Mononuclear cell (primary cell): ENCODE results near the gene ATP1A2. TPM values are rescaled to one million over a fixed set of nuclear protein-coding genes. Genes with fewer than 3 reads are reported as not detected.

ENCODE experiments used
- H3K27me3 ChIP-seq: 2 replicates; pipeline ENCODE4 v1.6.0; 2011; ENCODE audit warnings: low read length, control low read depth; ENCODE audit not compliant: insufficient read depth
- H3K4me1 ChIP-seq: 2 replicates; pipeline ENCODE4 v1.5.1; 2011; ENCODE audit warnings: mild to moderate bottlenecking, low read length, control low read depth; ENCODE audit not compliant: insufficient read depth
- H3K4me3 ChIP-seq: 2 replicates; pipeline ENCODE4 v1.5.1; 2011; ENCODE audit warnings: mild to moderate bottlenecking, low read length, moderate library complexity
- H3K9me3 ChIP-seq: 2 replicates; pipeline ENCODE4 v1.5.1; 2011; ENCODE audit warnings: low read depth, mild to moderate bottlenecking, control low read depth, low read length
- total RNA-seq: library from RNA; depleted of rRNA; stranded (reverse); fragments of >200 nt; gene quantifications from one replicate; pipeline ENCODE4 v1.2.3, GENCODE V29; 2012

Gene ATP1A2
- total RNA-seq, 1 donor = 0.10 TPM

DNA sequence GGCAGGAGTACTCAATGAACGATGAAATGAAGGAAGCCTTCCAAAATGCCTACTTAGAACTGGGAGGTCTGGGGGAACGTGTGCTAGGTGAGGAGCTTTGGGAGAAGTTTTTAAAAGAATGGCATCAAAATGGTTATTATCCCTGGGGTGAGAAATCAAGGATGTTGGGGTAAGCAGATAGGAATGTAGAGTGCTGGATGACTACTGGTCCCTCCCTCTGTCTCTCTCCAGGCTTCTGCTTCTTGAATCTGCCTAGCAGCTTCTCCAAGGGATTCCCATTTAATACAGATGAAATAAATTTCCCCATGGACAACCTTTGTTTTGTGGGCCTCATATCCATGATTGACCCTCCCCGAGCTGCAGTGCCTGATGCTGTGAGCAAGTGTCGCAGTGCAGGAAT, 55.8 kb downstream of the ATP1A2 start:
- Histone ChIP-seq H3K27me3 (no peaks in the 10 kb centered on the region), H3K4me3 (no peak overlapping the region), H3K4me1 (peaks cover 35% of the 10 kb centered on the region), H3K9me3 (no peaks in the 10 kb centered on the region)

DNA sequence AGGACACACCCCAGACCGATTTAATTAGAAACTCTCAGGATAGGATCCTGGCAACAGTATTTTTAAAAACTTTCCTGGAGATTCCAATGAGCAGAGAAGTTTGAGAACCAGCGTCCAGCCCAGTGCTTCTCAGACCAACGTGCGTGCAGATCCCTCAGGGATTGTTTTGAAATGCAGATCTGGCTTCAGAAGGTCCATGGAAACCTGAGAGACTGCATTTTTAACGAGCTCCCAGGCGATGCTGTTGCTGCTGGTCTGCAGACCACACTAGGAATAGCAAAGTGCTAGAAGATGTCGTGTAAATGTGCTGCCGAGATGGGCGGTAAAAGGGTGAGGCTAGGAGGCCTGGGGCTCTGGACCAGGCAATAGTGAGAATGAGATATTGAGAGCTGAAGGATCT, 56.4 kb downstream of the ATP1A2 start:
- no peaks in the 10 kb centered on the region for H3K27me3 ChIP-seq
- no peaks in the 10 kb centered on the region for H3K9me3 ChIP-seq
- peaks cover 29% of the 10 kb centered on the region for H3K4me1 ChIP-seq
- no peak overlapping the region for H3K4me3 ChIP-seq

DNA sequence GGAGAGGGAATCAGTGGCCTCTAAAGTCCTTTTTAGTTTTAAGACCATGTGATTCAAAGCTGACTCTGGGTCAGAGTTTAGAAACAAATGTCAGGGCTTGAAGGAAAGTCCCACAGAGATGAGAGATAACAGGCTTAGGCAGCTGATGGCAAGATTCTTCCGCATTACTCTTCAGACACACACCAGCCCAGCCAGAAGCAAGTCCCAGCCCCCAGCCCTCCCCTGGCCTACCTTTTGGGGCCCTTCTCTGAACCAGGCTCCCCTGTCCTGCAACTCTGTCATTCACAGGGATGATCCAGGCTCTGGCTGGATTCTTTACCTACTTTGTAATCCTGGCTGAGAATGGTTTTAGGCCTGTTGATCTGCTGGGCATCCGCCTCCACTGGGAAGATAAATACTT, 61.7 kb downstream of the ATP1A2 start:
- Histone ChIP-seq H3K4me3 (no peak overlapping the region), H3K4me1 (no peaks in the 10 kb centered on the region), H3K27me3 (no peaks in the 10 kb centered on the region), H3K9me3 (no peaks in the 10 kb centered on the region)

DNA sequence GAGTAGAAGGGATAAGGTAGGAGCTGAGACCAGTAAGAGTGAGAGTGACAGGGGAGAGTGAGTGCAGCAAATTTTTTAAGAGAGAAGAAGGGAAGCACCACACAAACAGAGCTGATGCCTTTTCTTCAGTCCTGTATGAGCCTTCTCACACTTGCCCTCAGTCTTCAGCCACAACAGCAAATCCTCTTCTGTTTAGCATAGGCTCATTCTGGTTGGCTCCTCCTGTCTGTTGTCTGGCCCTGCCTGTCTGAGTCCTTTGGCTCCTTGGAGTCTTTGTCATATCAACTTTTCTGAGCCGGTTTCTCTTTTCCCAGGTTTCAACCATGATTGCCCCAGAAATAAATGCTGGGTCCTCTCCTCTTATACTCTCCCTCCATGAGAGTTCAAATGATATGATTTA, 62.1 kb downstream of the ATP1A2 start:
- Histone ChIP-seq H3K27me3 (no peaks in the 10 kb centered on the region), H3K9me3 (no peaks in the 10 kb centered on the region), H3K4me3 (no peak overlapping the region), H3K4me1 (no peaks in the 10 kb centered on the region)

DNA sequence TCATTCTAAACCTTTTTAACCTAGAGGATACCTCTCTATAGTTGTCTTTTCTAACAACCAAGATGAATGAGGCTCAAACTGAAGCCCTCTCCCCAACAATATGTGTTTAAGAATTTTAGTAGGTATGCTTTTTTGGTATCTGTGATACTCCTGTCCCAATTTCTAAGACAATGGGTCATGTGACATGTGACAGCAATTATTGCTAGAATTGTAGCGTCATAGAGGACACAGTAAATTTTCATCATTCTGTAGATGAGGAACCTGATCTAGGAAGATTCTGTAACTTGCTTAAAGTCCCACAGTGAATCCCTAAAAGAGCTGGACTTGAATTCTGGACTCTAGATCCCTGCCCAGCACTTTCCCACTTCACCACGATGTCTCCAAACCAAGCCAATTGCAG, 63.2 kb downstream of the ATP1A2 start:
- H3K27me3 ChIP-seq = no peaks in the 10 kb centered on the region
- H3K9me3 ChIP-seq = no peaks in the 10 kb centered on the region
- no peaks in the 10 kb centered on the region for H3K4me1 ChIP-seq
- H3K4me3 ChIP-seq = no peak overlapping the region

DNA sequence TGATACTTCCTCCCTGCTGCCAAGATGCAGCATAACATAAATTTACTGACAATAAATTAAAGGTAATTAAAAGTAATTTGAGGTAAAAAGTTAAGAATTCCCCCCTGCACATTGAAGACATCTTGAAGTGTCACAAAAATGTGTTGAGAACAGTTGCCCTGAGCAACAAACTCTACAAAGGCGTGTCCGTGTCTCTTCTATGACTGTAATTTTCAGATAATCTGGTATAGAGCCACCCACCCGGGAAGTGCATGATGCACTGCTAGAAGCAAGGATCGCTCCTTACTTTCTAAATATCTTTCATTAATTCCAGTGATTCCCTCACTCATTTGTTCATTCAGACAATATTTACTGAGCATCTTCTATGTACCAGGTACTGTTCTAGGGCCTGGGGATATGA, 63.8 kb downstream of the ATP1A2 start:
- Histone ChIP-seq H3K9me3 (no peaks in the 10 kb centered on the region), H3K4me1 (no peaks in the 10 kb centered on the region), H3K4me3 (no peak overlapping the region), H3K27me3 (no peaks in the 10 kb centered on the region)

DNA sequence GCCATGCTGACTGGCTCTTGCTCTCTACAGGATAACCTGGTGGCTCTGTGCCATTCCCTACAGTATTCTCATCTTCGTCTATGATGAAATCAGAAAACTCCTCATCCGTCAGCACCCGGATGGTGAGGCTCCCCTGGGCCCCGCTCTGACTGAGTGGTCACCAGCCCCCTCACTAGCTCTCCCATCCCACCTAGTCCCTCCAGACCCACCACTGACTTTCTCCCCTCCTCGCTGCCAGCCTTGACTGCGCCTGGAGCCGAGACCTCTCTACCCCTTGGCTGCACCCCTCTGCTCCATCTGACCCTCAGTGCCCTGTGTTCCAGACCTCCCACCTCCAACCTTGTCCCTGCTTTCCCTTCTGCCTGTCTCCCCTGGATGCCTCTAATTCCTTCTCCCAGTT, 70.7 kb downstream of the ATP1A2 start:
- H3K27me3 ChIP-seq = no peaks in the 10 kb centered on the region

DNA sequence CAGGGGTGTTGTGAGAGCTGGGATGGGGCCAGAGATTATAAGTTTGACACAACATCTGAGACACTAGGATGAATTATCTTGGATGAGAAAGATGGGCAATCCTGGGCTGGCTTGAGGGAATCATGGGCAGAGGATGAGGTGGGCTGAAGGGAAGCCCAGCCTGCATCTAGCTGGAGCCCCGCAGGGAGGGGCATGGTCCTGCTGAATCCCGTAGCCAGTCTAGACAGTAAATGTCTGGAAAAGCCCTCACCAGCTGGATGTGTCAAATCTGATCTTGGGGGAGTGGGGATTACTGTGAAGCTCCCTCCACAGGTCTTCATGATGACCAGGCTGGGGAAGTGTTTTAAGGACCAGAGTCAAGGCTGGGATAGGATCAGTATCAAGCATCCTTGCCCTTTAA, 71.2 kb downstream of the ATP1A2 start:
- H3K4me3 ChIP-seq = no peak overlapping the region
- H3K4me1 ChIP-seq = no peaks in the 10 kb centered on the region
- H3K9me3 ChIP-seq = no peaks in the 10 kb centered on the region
- no peaks in the 10 kb centered on the region for H3K27me3 ChIP-seq

More for the DNA sequence above, 70.7 kb downstream of the ATP1A2 start:
- no peaks in the 10 kb centered on the region for H3K4me1 ChIP-seq
- no peaks in the 10 kb centered on the region for H3K9me3 ChIP-seq
- H3K4me3 ChIP-seq = no peak overlapping the region

DNA sequence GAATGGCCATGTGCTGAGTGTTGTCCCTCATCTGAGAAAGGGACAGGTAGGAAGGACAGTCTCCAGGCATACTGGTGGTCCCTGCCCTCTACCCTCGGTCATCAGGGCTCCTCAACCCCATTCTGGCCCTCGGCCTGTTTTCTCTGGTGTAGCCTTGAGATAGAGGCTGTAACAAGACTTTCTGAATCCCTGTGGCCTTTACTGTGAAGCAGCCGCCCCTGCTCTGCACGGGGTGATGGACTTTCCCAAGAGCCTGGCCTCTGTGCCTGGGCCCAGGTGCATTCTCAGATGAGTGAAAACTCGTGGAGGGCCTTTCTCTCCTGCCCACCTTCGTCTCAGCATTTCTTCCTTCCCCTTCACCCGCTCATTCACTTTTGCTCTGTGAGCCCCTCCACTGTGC, 71.8 kb downstream of the ATP1A2 start:
- Histone ChIP-seq H3K4me3 (no peak overlapping the region), H3K27me3 (no peaks in the 10 kb centered on the region), H3K4me1 (no peaks in the 10 kb centered on the region), H3K9me3 (no peaks in the 10 kb centered on the region)

DNA sequence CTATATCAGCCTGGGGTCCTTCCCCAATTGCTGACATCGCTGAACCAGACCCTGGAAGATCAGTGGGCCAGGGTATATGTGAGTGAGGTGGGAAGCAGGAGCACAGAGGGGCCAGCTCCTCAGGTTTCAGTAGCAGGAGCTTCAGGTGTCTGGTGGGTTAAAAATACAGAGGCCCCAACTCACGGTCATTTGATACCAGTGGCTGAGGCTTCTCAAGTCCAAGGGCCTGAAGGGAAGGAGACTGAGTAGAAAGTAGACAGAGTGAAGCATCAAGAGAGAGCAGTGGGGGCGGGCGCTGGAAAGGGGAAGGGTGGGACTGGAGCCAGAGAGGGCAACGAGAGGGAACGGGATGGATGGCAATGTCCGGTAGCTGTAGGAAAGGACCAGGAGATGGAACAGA, 72.8 kb downstream of the ATP1A2 start:
- H3K9me3 ChIP-seq = no peaks in the 10 kb centered on the region
- peaks cover 2% of the 10 kb centered on the region for H3K4me1 ChIP-seq
- no peaks in the 10 kb centered on the region for H3K27me3 ChIP-seq
- no peak overlapping the region for H3K4me3 ChIP-seq

DNA sequence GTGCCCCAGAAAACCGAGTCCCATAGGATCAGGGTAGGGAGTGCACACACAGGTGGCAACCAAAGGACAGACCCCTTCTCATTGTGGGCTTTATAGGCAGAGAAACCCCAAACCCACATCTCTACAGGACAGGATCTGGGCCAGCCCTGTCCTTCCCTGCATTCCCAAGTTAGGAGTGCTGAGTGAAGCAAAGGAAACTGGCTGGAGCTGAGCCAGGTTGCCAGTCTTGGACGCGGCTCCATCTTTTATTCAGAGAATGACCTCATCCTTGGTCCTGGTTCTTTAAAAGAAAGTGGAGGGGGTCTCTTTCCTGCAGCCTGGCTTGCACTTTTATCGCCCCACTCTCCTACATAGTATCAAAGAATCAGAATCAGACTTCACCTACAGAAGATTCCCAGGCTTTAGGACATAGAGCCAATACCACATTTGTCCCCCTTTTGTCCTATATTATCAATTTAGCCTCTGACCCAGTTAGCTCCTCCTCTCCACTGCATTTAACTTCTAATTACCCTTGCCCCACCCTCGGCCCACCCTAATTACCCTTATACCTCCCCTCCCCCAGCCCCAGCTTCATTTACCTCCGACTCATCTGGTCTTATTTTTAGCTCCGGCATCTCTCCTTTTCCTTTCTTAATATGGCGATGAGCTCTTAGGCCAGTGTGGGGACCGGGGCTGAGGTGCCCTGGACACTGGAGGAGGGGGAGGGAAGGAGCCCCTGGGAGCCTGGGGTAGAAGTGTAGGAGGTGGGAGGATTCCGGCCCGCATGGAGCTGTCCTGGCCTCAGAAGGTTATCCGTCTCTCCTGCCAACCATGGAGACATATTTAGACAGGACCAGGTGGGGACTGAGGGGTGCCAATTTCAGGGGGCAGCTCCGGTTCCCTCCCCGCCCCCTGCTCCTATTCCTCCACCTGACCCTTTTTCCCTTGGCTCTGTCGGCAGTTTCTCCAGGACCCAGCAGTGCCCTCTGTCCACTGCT, 74.4 kb downstream of the ATP1A2 start, which contains the start of gene CASQ1:
Gene CASQ1 (plus strand): TSS at position 927 of the 977 bp plus-strand sequence. CDS start 177 bp downstream, outside the sequence.
- peaks cover 3% of the 10 kb centered on the region for H3K4me1 ChIP-seq
- no peak within 1 kb of the TSS for H3K4me3 ChIP-seq
- no peaks in the 10 kb centered on the region for H3K9me3 ChIP-seq
- no peaks in the 10 kb centered on the region for H3K27me3 ChIP-seq

DNA sequence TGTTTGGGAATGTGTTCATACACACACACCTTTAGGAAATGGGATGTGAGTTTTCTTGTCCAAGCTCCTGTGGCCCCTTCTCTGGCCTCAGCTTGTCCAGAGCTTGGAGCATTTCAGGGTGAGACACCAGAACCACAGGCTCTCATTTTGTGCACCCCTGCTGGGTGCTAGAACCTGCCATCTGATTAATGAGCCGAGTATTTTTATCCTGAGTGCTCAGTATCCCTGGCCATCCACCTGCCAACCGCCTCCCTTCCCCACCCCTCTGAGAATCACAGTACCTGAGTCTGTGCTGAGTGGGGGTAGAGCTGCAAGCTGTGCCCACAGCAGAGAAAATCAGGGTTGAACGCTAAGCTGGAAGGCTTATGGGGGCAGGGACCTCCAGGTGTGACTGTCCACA, 76.2 kb downstream of the ATP1A2 start:
- Histone ChIP-seq H3K27me3 (no peaks in the 10 kb centered on the region), H3K4me1 (peaks cover 3% of the 10 kb centered on the region), H3K9me3 (no peaks in the 10 kb centered on the region), H3K4me3 (no peak overlapping the region)

DNA sequence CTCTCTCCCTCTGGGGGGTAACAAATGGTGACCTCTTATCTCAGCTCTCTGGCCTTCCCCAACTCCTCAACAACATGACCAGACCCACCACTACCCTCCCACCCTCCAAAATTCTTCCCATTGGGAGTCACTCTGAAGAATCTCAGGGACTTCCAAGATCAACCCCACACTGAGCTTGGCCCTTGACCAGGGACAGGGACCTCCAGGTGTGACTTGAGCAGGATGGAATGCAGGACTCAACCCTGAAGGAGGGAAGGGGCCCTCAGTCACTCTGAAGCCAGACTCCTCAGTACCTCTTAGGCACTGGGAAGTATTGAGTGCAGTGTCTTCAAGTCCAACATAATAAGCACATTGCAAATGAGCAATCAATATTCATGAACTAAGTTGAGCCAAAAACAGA, 76.7 kb downstream of the ATP1A2 start:
- Histone ChIP-seq H3K27me3 (no peaks in the 10 kb centered on the region), H3K4me1 (peaks cover 3% of the 10 kb centered on the region), H3K9me3 (no peaks in the 10 kb centered on the region), H3K4me3 (no peak overlapping the region)
